ENCODE measurements around the gene CACNG4. TPM values are rescaled to one million over a fixed set of nuclear protein-coding genes. Genes with fewer than 3 reads are reported as not detected.

CACNG4 gene
- total RNA-seq, 4 donors from 2014 or later: 0.27 to 1.9 TPM; not detected in 2

GRCh38 chr17:67003231-67003630 is 38.7 kb downstream of the CACNG4 start:
- in situ Hi-C loops (cut with MboI; ENCODE audit: low pct_ligation_motif_present in 1 of 4, low pct_unique_long_range_greater_than_20kb in 1 of 4, low sequenced_read_pairs in 3 of 4) (no loop called here), intact Hi-C loops (cut with DNase I; ENCODE audit: low total_unique reads) (no loop called here)

DNA sequence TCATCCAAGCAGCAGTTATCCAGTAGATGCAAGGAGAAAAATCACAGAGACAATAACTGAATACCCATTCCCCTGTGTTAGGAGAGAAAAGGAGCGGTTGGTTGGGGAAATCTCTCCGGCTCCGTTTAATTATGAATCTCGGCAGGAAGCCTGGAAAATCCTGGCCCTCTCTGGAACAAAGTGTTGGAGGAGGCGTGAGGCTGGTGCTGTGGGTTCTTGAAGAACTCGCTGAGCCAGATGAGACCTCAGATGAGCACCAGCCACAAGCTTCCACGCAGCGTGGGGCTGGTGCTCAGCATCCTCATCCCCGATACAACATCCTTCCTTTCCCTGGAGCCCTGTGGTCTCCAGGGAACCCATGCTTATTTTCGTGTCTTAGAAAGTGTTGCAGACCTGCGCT is 39.7 kb downstream of the CACNG4 start:
- DNase-seq: no peak
- intact Hi-C loops (cut with DNase I; ENCODE audit: low total_unique reads): no loop called here
- in situ Hi-C loops (cut with MboI; ENCODE audit: low pct_ligation_motif_present in 1 of 4, low pct_unique_long_range_greater_than_20kb in 1 of 4, low sequenced_read_pairs in 3 of 4): no loop called here
- Histone ChIP-seq H3K36me3 (no peaks in the 10 kb centered on the region), H3K27me3 (no peaks in the 10 kb centered on the region), H3K27ac (no peak overlapping the region), H3K4me1 (no peaks in the 10 kb centered on the region), H3K9me3 (no peaks in the 10 kb centered on the region), H3K4me3 (no peak overlapping the region)
- 74 to 80% methylated on average over 1 to 11 of the region's 11 CpGs for WGBS, 2 donors (ENCODE audit: low coverage in 1 of 2)
- TF ChIP-seq, protein P1, sequence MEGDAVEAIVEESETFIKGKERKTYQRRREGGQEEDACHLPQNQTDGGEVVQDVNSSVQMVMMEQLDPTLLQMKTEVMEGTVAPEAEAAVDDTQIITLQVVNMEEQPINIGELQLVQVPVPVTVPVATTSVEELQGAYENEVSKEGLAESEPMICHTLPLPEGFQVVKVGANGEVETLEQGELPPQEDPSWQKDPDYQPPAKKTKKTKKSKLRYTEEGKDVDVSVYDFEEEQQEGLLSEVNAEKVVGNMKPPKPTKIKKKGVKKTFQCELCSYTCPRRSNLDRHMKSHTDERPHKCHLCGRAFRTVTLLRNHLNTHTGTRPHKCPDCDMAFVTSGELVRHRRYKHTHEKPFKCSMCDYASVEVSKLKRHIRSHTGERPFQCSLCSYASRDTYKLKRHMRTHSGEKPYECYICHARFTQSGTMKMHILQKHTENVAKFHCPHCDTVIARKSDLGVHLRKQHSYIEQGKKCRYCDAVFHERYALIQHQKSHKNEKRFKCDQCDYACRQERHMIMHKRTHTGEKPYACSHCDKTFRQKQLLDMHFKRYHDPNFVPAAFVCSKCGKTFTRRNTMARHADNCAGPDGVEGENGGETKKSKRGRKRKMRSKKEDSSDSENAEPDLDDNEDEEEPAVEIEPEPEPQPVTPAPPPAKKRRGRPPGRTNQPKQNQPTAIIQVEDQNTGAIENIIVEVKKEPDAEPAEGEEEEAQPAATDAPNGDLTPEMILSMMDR (IDR thresholded peaks at IDR 0.05): no peak
- TF ChIP-seq POLR2A (IDR thresholded peaks at IDR 0.05) (no peak), POLR2AphosphoS5 (IDR thresholded peaks at IDR 0.05) (no peak), EP300 (IDR thresholded peaks at IDR 0.05; ENCODE audit: low read depth) (no peak)

More at GRCh38 chr17:67003231-67003630, 38.7 kb downstream of the CACNG4 start:
- Histone ChIP-seq H3K4me1 (no peaks in the 10 kb centered on the region), H3K27me3 (no peaks in the 10 kb centered on the region), H3K27ac (no peak overlapping the region), H3K36me3 (no peaks in the 10 kb centered on the region), H3K4me3 (no peak overlapping the region), H3K9me3 (no peaks in the 10 kb centered on the region)
- 88% methylated on average over 2 of the region's 2 CpGs; no CpG with 5 or more reads in 1 of the 2 donors for WGBS, 2 donors (ENCODE audit: low coverage in 1 of 2)
- DNase-seq: no peak
- TF ChIP-seq, protein P1 (IDR thresholded peaks at IDR 0.05): no peak
- no peak for TF ChIP-seq EP300 (IDR thresholded peaks at IDR 0.05; ENCODE audit: low read depth)
- no peak for TF ChIP-seq POLR2A (IDR thresholded peaks at IDR 0.05)
- no peak for TF ChIP-seq POLR2AphosphoS5 (IDR thresholded peaks at IDR 0.05)

DNA sequence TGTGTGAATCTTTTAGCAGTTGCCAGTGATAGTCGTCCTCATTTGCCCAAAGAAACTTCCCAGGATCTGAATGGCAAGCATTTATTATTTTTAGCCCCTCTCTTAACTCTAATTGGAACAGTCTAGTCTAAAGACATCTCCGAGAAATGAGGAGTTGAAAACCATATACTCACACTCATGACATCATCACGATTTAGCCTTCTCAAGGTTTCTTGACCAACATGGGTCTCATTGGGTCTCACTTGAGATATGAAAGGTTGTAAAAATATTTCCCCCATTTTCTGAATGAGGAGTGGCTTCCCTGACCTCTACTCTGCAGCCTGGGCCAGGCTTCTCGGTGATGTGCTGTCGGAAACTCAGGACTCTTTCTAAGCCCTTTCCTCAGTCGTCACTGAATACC is 42.8 kb downstream of the CACNG4 start:
- no peak for DNase-seq
- H3K4me1 ChIP-seq: no peaks in the 10 kb centered on the region
- in situ Hi-C loops (cut with MboI; ENCODE audit: low pct_ligation_motif_present in 1 of 4, low pct_unique_long_range_greater_than_20kb in 1 of 4, low sequenced_read_pairs in 3 of 4): no loop called here
- WGBS, 2 donors (ENCODE audit: low coverage in 1 of 2): 78 to 88% methylated on average over 5 to 6 of the region's 6 CpGs
- no peaks in the 10 kb centered on the region for H3K36me3 ChIP-seq
- intact Hi-C loops (cut with DNase I; ENCODE audit: low total_unique reads): no loop called here
- H3K9me3 ChIP-seq: no peaks in the 10 kb centered on the region
- H3K27ac ChIP-seq: no peak overlapping the region
- TF ChIP-seq EP300 (IDR thresholded peaks at IDR 0.05; ENCODE audit: low read depth): no peak
- TF ChIP-seq POLR2A (IDR thresholded peaks at IDR 0.05): no peak
- TF ChIP-seq, protein P1 (IDR thresholded peaks at IDR 0.05): no peak
- TF ChIP-seq POLR2AphosphoS5 (IDR thresholded peaks at IDR 0.05): no peak
- no peaks in the 10 kb centered on the region for H3K27me3 ChIP-seq
- no peak overlapping the region for H3K4me3 ChIP-seq

GRCh38 chr17:67008101-67008500 is 43.6 kb downstream of the CACNG4 start:
- Histone ChIP-seq H3K4me3 (no peak overlapping the region), H3K4me1 (no peaks in the 10 kb centered on the region), H3K27ac (no peak overlapping the region), H3K36me3 (no peaks in the 10 kb centered on the region), H3K27me3 (no peaks in the 10 kb centered on the region), H3K9me3 (no peaks in the 10 kb centered on the region)
- intact Hi-C loops (cut with DNase I; ENCODE audit: low total_unique reads) (no loop called here), in situ Hi-C loops (cut with MboI; ENCODE audit: low pct_ligation_motif_present in 1 of 4, low pct_unique_long_range_greater_than_20kb in 1 of 4, low sequenced_read_pairs in 3 of 4) (no loop called here)
- WGBS, 2 donors (ENCODE audit: low coverage in 1 of 2): 40 to 90% methylated on average over 1 to 6 of the region's 6 CpGs
- no peak for DNase-seq
- TF ChIP-seq EP300 (IDR thresholded peaks at IDR 0.05; ENCODE audit: low read depth) (no peak), POLR2A (IDR thresholded peaks at IDR 0.05) (no peak), POLR2AphosphoS5 (IDR thresholded peaks at IDR 0.05) (no peak)
- TF ChIP-seq, protein P1 (IDR thresholded peaks at IDR 0.05): no peak
